B cell (primary cell): ENCODE results near the gene ITGA7. TPM values are rescaled to one million over a fixed set of nuclear protein-coding genes. Genes with fewer than 3 reads are reported as not detected.

Experiments used
- ATAC-seq: fragments of 200-7000 bp; cut with Tn5 transposase; one replicate; pipeline ENCODE4 v1.10.0; 2021; ENCODE audit warnings: low read depth, mild to moderate bottlenecking, moderate number of reproducible peaks, moderate library complexity
- CTCF ChIA-PET: fragments of 350-600 bp; sonication (Branson Sonifier 250); formaldehyde crosslinking; loops from one replicate; lab custom pipeline; 2021; ENCODE audit warnings: antibody characterized with exemption, inconsistent platforms; lab: Charles Lee
- POLR2A ChIA-PET: fragments of 350-600 bp; sonication (Branson Sonifier 250); formaldehyde crosslinking; loops from one replicate; lab custom pipeline; 2021; ENCODE audit warnings: antibody characterized with exemption; lab: Charles Lee
- DNase-seq: peaks from one replicate; pipeline ENCODE4 v3.0.0; 2013
- H2AFZ ChIP-seq: 2 replicates; pipeline ENCODE4 v1.6.1; 2012; ENCODE audit warnings: mild to moderate bottlenecking, low read depth, low read length; ENCODE audit not compliant: insufficient read depth, poor library complexity, severe bottlenecking
- H3K27ac ChIP-seq, 2 donors: 1 replicate in 1 of 2; 2 replicates in 1 of 2; pipeline ENCODE4 v1.5.1; 2012 to 2013; ENCODE audit warnings: low read length in 2 of 2, mild to moderate bottlenecking in 2 of 2, moderate library complexity in 1 of 2
- H3K27me3 ChIP-seq, 4 experiments: fragments of 200-600 bp in 1 of 4; sonication (generic) in 1 of 4; replicated peaks in 1 of 4; 1 replicate in 2 of 4; 2 replicates in 2 of 4; pipeline versions ENCODE4 v1.6.1 to v1.7.0; 2013 to 2016; ENCODE audit warnings: low read length in 3 of 4, mild to moderate bottlenecking in 2 of 4, mixed read lengths in 1 of 4, moderate library complexity in 1 of 4; ENCODE audit not compliant: insufficient read depth in 4 of 4, control insufficient read depth in 3 of 4; ENCODE audit errors: control extremely low read depth in 1 of 4
- H3K36me3 ChIP-seq, 2 experiments: replicated peaks in 1 of 2; 1 replicate in 1 of 2; 2 replicates in 1 of 2; pipeline versions ENCODE4 v1.6.1 to v1.7.1; 2013; ENCODE audit warnings: low read length in 1 of 2; ENCODE audit not compliant: insufficient read depth in 2 of 2, control insufficient read depth in 1 of 2; ENCODE audit errors: control extremely low read depth in 1 of 2, extremely low read depth in 1 of 2
- H3K4me1 ChIP-seq, 2 donors: fragments of 200-600 bp in 1 of 2; sonication (generic) in 1 of 2; 1 replicate in 1 of 2; 2 replicates in 1 of 2; pipeline versions ENCODE4 v1.5.1 to v1.6.1; 2013 to 2017; ENCODE audit warnings: low read length in 2 of 2; ENCODE audit not compliant: control insufficient read depth in 2 of 2, insufficient read depth in 2 of 2
- H3K4me2 ChIP-seq: replicated peaks from 2 replicates; pipeline ENCODE3; 2012; ENCODE audit warnings: mild to moderate bottlenecking, low read depth, low read length; ENCODE audit not compliant: poor library complexity, severe bottlenecking
- H3K4me3 ChIP-seq, 5 experiments: fragments of 200-600 bp in 1 of 5; sonication (generic) in 1 of 5; 1 replicate in 3 of 5; 2 replicates in 2 of 5; pipeline versions ENCODE4 v1.5.1 to v1.7.0; 2011 to 2016; ENCODE audit warnings: low read length in 4 of 5, mild to moderate bottlenecking in 4 of 5, low read depth in 2 of 5, control low read depth in 1 of 5, moderate library complexity in 1 of 5; ENCODE audit not compliant: insufficient read depth in 1 of 5; ENCODE audit errors: control extremely low read depth in 1 of 5, extremely low read depth in 1 of 5
- H3K79me2 ChIP-seq: fragments of 200-600 bp; sonication (generic); one replicate; pipeline ENCODE4 v1.6.0; 2016; ENCODE audit warnings: low read length; ENCODE audit not compliant: control insufficient read depth, insufficient read depth
- H3K9ac ChIP-seq: fragments of 200-600 bp; sonication (generic); 2 replicates; pipeline ENCODE4 v1.6.1; 2017; ENCODE audit warnings: mild to moderate bottlenecking, low read length, moderate library complexity
- H3K9me3 ChIP-seq, 3 donors: one replicate each; pipeline versions ENCODE4 v1.6.1 to v1.7.1; 2013; ENCODE audit warnings: low read length in 2 of 3; ENCODE audit not compliant: control insufficient read depth in 2 of 3, insufficient read depth in 1 of 3; ENCODE audit errors: control extremely low read depth in 1 of 3
- H4K20me1 ChIP-seq: 2 replicates; pipeline ENCODE4 v1.6.0; 2012; ENCODE audit warnings: mild to moderate bottlenecking, low read length; ENCODE audit not compliant: insufficient read depth, control insufficient read depth, poor library complexity, severe bottlenecking
- H3K27ac Mint-ChIP-seq: one replicate; pipeline ENCODE4 v1.8.0; 2021; ENCODE audit warnings: mixed read lengths
- H3K27me3 Mint-ChIP-seq: one replicate; pipeline ENCODE4 v1.8.0; 2021; ENCODE audit warnings: mixed read lengths
- H3K4me1 Mint-ChIP-seq: one replicate; pipeline ENCODE4 v1.8.0; 2021; ENCODE audit warnings: mixed read lengths
- H3K4me3 Mint-ChIP-seq: one replicate; pipeline ENCODE4 v1.8.0; 2021; ENCODE audit warnings: mixed read lengths
- H3K9me3 Mint-ChIP-seq: one replicate; pipeline ENCODE4 v1.8.0; 2022; ENCODE audit warnings: mixed read lengths; ENCODE audit not compliant: insufficient read depth
- CTCF ChIP-seq: fragments of 200-600 bp; IDR thresholded peaks from one replicate; pipeline ENCODE4 v1.8.0; 2022; ENCODE audit warnings: antibody characterized with exemption, mild to moderate bottlenecking
- EZH2 ChIP-seq: IDR thresholded peaks from 2 replicates; pipeline ENCODE4 v1.6.1; 2012; ENCODE audit warnings: borderline replicate concordance, low read depth, mild to moderate bottlenecking, moderate library complexity, low read length; ENCODE audit not compliant: insufficient read depth, poor library complexity, severe bottlenecking
- WGBS: methylation state at CpG from one replicate; pipeline ENCODE4 v1.1.5; 2013; ENCODE audit warnings: missing lambda C conversion rate; ENCODE audit not compliant: insufficient coverage; 5-methylcytosine and 5-hydroxymethylcytosine counted together
- intact Hi-C: fragments of 100-400 bp; cut with micrococcal nuclease; formaldehyde crosslinking; loops from one replicate; pipeline ENCODE4 v1.10.0; 2022
- polyA plus RNA-seq: library from polyadenylated mRNA; depleted of rRNA; stranded (reverse); fragments of >200 nt; gene quantifications from 2 replicates; pipeline ENCODE4 v1.2.3, GENCODE V29; 2012
- total RNA-seq, 2 donors: library from RNA; stranded (reverse); fragments of 120-200 nt in 1 of 2; gene quantifications; 1 replicate in 1 of 2; 2 replicates in 1 of 2; pipeline versions ENCODE4 v1.2.3 to v1.2.4, GENCODE V29; 2013 to 2022

ITGA7 gene
- total and polyA plus RNA-seq, 2 donors (not counting 1 experiment from before 2014, with no cell fraction given), result 2.4 to 3.3 TPM

- no peak overlapping the region for H3K27ac ChIP-seq
- no peak overlapping the region for H3K4me2 ChIP-seq
- H3K27me3 ChIP-seq, result peaks cover 0 to 10% (median 4%) of the 10 kb centered on the region in 4 experiments
- ChIA-PET POLR2A (interaction anchor here (0.8 kb wide), 1 partner anchor 662 kb away, joined by 3 read pairs; no protein-coding TSS in a partner anchor), CTCF (interaction anchor here (1.9 to 2.5 kb wide), 2 partner anchors 26 to 56 kb away, joined by 8 to 16 read pairs; no protein-coding TSS in a partner anchor)
- Mint-ChIP-seq H3K27ac (no peak overlapping the region), H3K9me3 (no peaks in the 10 kb centered on the region), H3K4me3 (no peak overlapping the region), H3K27me3 (peaks cover 15% of the 10 kb centered on the region), H3K4me1 (peaks cover 41% of the 10 kb centered on the region)
- H3K4me1 ChIP-seq, result peaks cover 28 to 35% of the 10 kb centered on the region in 2 donors
- H3K4me3 ChIP-seq, result no peak overlapping the region
- no peak overlapping the region for H3K9ac ChIP-seq
- no peak for ATAC-seq
- H3K36me3 ChIP-seq, result no peaks in the 10 kb centered on the region
- no peak overlapping the region for H2AFZ ChIP-seq
- H3K79me2 ChIP-seq, result peaks cover 14% of the 10 kb centered on the region
- H4K20me1 ChIP-seq, result peaks cover 15% of the 10 kb centered on the region
- no peak for DNase-seq
- intact Hi-C loops, result no loop called here
- WGBS, result no CpG with 5 or more reads among the region's 1 CpG
- no peaks in the 10 kb centered on the region for H3K9me3 ChIP-seq
- TF ChIP-seq CTCF (no peak), EZH2 (no peak)
Measured at GRCh38 chr12:55712700-55713415, 5.2 kb upstream of the ITGA7 start.
